Measurements from ENCODE around the gene GCKR. TPM values are rescaled to one million over a fixed set of nuclear protein-coding genes. Genes with fewer than 3 reads are reported as not detected.

The GCKR gene
- total RNA-seq, 1 experiment from 2014 or later = 0.11 TPM

- Histone ChIP-seq H2AFZ (ENCODE audit: low read length) (no peak overlapping the region), H2AK5ac (ENCODE audit: insufficient read length, low read length) (no peak overlapping the region)
- TF ChIP-seq CTCF (conservative IDR thresholded peaks at IDR 0.05) = no peak
Observed at GRCh38 chr2:27551514-27551913, 54.9 kb downstream of the GCKR start.

More at GRCh38 chr2:27551514-27551913, 54.9 kb downstream of the GCKR start:
- Histone ChIP-seq H2BK5ac (ENCODE audit: insufficient read length, low read length) (no peak overlapping the region), H3K23me2 (ENCODE audit: insufficient read length, low read depth, low read length, poor library complexity, severe bottlenecking) (no peaks in the 10 kb centered on the region), H3K27me3 (ENCODE audit: insufficient read depth, low read length) (no peaks in the 10 kb centered on the region), H2BK120ac (ENCODE audit: low read depth, low read length, poor library complexity, severe bottlenecking) (no peak overlapping the region), H3K23ac (ENCODE audit: insufficient read length, low read depth, low read length) (no peak overlapping the region), H2BK12ac (ENCODE audit: insufficient read length, low read depth, low read length) (no peak overlapping the region), H4K91ac (ENCODE audit: insufficient read length, low read depth, low read length) (no peak overlapping the region), H3K27ac (ENCODE audit: insufficient read length, low read depth, low read length) (no peak overlapping the region), H3K79me1 (ENCODE audit: insufficient read depth, low read depth, low read length, poor library complexity, severe bottlenecking) (no peaks in the 10 kb centered on the region), H3K14ac (ENCODE audit: insufficient read depth, low read length) (no peak overlapping the region), H4K20me1 (ENCODE audit: control insufficient read depth, insufficient read depth, insufficient read length) (no peaks in the 10 kb centered on the region), H3K4ac (ENCODE audit: low read depth, low read length) (no peak overlapping the region), H2BK20ac (ENCODE audit: low read depth, low read length, poor library complexity, severe bottlenecking) (no peak overlapping the region), H3K18ac (ENCODE audit: insufficient read length, low read depth, low read length) (no peak overlapping the region), H3K9ac (ENCODE audit: extremely low read depth, insufficient read length, low read length) (no peak overlapping the region), H4K8ac (replicated peaks; ENCODE audit: insufficient read length, low read depth, low read length) (no peak overlapping the region), H3T11ph (ENCODE audit: low read length) (no peak overlapping the region), H3K4me2 (ENCODE audit: insufficient read depth, insufficient read length, low read length) (no peak overlapping the region), H2BK15ac (ENCODE audit: low read depth, low read length) (no peak overlapping the region), H4K5ac (ENCODE audit: insufficient read length, low read depth, low read length) (no peak overlapping the region), H3K9me3 (ENCODE audit: control insufficient read depth, low read depth, low read length) (no peaks in the 10 kb centered on the region), H3K56ac (ENCODE audit: insufficient read length, low read depth, low read length) (no peak overlapping the region), H3K4me1 (ENCODE audit: insufficient read depth, low read length) (no peaks in the 10 kb centered on the region), H3K79me2 (ENCODE audit: insufficient read depth, low read length) (no peaks in the 10 kb centered on the region)
- Mint-ChIP-seq H3K27ac (no peak overlapping the region), H3K27me3 (ENCODE audit: low read depth) (peaks cover 31% of the 10 kb centered on the region), H3K4me1 (no peaks in the 10 kb centered on the region), H3K4me3 (no peak overlapping the region), H3K9me3 (peaks cover 8 to 16% of the 10 kb centered on the region in 2 experiments), H3K36me3 (ENCODE audit: insufficient read depth in 1 of 3, low read depth in 3 of 3) (no peaks in the 10 kb centered on the region)
- WGBS (ENCODE audit: extremely low coverage, insufficient read length, low lambda C conversion rate) = no CpG with 5 or more reads among the region's 1 CpG
- DNase-seq = no peak

Measured in H9 (cell line).